HepG2 (cell line): ENCODE measurements around the gene HMHB1.

ENCODE experiments used
- AFF4 ChIP-seq: sonication (generic); formaldehyde crosslinking; IDR thresholded peaks from 2 replicates; pipeline ENCODE4 v1.4.0; 2020; ENCODE audit warnings: missing genetic modification reagents
- CREM ChIP-seq, 2 experiments: sonication (generic) in 1 of 2; formaldehyde crosslinking in 1 of 2; IDR thresholded peaks; 2 replicates each; pipeline versions ENCODE4 v1.4.0 to v1.6.1; 2016 to 2020; ENCODE audit warnings: antibody characterized with exemption in 1 of 2, mild to moderate bottlenecking in 1 of 2, missing genetic modification reagents in 1 of 2
- CTCF ChIP-seq: sonication (generic); formaldehyde crosslinking; IDR thresholded peaks from 2 replicates; pipeline ENCODE4 v1.5.0; 2020; ENCODE audit warnings: mild to moderate bottlenecking, missing genetic modification reagents, moderate library complexity
- DDIT3 ChIP-seq: sonication (generic); formaldehyde crosslinking; IDR thresholded peaks from 2 replicates; pipeline ENCODE4 v1.4.0; 2020; ENCODE audit warnings: mild to moderate bottlenecking, missing genetic modification reagents
- GATAD2A ChIP-seq: IDR thresholded peaks from 2 replicates; pipeline ENCODE4 v1.6.1; 2016
- HDAC2 ChIP-seq: sonication (generic); formaldehyde crosslinking; IDR thresholded peaks from 2 replicates; pipeline ENCODE4 v1.4.0; 2020; ENCODE audit warnings: missing genetic modification reagents
- NCOA1 ChIP-seq: sonication (generic); formaldehyde crosslinking; IDR thresholded peaks from 2 replicates; pipeline ENCODE4 v1.9.0; 2021; ENCODE audit warnings: missing genetic modification reagents
- POLR2AphosphoS5 ChIP-seq: IDR thresholded peaks from 2 replicates; pipeline ENCODE4 v1.6.1; 2012; ENCODE audit warnings: low read depth, low read length
- TBP ChIP-seq: sonication (generic); formaldehyde crosslinking; IDR thresholded peaks from 2 replicates; pipeline ENCODE4 v1.5.0; 2020; ENCODE audit warnings: missing genetic modification reagents
- TCF12 ChIP-seq, 2 experiments: fragments of 450-650 bp in 1 of 2; sonication (generic) in 1 of 2; formaldehyde crosslinking in 1 of 2; IDR thresholded peaks; 2 replicates each; pipeline versions ENCODE4 v1.6.1 to v1.8.0; 2017 to 2022; ENCODE audit warnings: antibody characterized with exemption in 1 of 2, mild to moderate bottlenecking in 1 of 2, missing genetic modification reagents in 1 of 2, moderate library complexity in 1 of 2
- ZC3H4 ChIP-seq: sonication (generic); formaldehyde crosslinking; IDR thresholded peaks from 2 replicates; pipeline ENCODE4 v1.4.0; 2020; ENCODE audit warnings: missing genetic modification reagents, borderline replicate concordance
- ZNF777 ChIP-seq: sonication (generic); formaldehyde crosslinking; IDR thresholded peaks from 2 replicates; pipeline ENCODE4 v1.4.0; 2020; ENCODE audit warnings: missing genetic modification reagents
- ZSCAN25 ChIP-seq: sonication (generic); formaldehyde crosslinking; IDR thresholded peaks from 2 replicates; pipeline ENCODE4 v1.8.0; 2022; ENCODE audit warnings: mild to moderate bottlenecking, missing genetic modification reagents
- ZSCAN9 ChIP-seq: IDR thresholded peaks from 2 replicates; pipeline ENCODE4 v1.6.1; 2016; ENCODE audit warnings: borderline replicate concordance

GRCh38 chr5:143771602-143772001, 40.4 kb upstream of the HMHB1 start:
- TF ChIP-seq ZSCAN25 (CRISPR knock-in tag), result no peak
- TF ChIP-seq AFF4 (CRISPR knock-in tag), result no peak
- no peak for TF ChIP-seq ZNF777
- TF ChIP-seq TCF12 (IDR thresholded peaks at IDR 0.05), result no peak
- no peak for TF ChIP-seq TCF12 (CRISPR knock-in tag; IDR thresholded peaks at IDR 0.05)
- no peak for TF ChIP-seq HDAC2 (CRISPR knock-in tag)
- no peak for TF ChIP-seq NCOA1 (CRISPR knock-in tag)
- no peak for TF ChIP-seq POLR2AphosphoS5
- no peak for TF ChIP-seq ZSCAN9 (CRISPR knock-in tag)
- TF ChIP-seq TBP (CRISPR knock-in tag), result no peak
- TF ChIP-seq GATAD2A, result no peak
- no peak for TF ChIP-seq CREM (IDR thresholded peaks at IDR 0.05)
- TF ChIP-seq CREM (CRISPR knock-in tag; IDR thresholded peaks at IDR 0.05), result no peak
- TF ChIP-seq CTCF (CRISPR knock-in tag), result no peak
- TF ChIP-seq DDIT3 (CRISPR knock-in tag), result no peak
- TF ChIP-seq ZC3H4 (CRISPR knock-in tag), result no peak
